GM19035 (cell line): ENCODE data around the gene PDE4D.
"Not testable (repeated sequence)": the region's sequence is repeated elsewhere in the genome, so short reads cannot be mapped to it uniquely, and the experiment has no call there.

Experiments
- ATAC-seq: cut with Tn5 transposase; IDR thresholded peaks from one replicate; pipeline ENCODE4 v1.9.1; 2021; ENCODE audit not compliant: unreplicated experiment

PDE4D gene

DNA sequence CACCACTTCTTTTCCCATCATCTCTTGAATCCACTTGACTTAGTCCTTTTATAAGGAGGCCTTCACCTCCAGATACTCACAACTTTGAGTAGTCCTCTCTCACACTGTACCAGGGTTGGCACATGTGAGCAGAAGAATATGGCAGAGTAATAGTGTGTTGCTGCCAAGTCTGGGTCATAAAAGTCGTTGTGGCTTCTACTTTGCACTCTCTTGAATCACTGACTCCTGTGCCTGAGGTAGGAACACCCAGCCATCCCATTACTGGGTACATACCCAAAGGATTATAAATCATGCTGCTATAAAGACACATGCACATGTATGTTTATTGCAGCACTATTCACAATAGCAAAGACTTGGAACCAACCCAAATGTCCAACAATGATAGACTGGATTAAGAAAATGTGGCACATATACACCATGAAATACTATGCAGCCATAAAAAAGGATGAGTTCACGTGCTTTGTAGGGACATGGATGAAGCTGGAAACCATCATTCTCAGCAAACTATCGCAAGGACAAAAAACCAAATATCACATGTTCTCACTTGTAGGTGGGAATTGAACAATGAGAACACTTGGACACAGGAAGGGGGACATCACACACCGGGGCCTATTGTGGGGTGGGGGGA, 145.4 kb downstream of the PDE4D start:
- ATAC-seq = not testable (repeated sequence)

DNA sequence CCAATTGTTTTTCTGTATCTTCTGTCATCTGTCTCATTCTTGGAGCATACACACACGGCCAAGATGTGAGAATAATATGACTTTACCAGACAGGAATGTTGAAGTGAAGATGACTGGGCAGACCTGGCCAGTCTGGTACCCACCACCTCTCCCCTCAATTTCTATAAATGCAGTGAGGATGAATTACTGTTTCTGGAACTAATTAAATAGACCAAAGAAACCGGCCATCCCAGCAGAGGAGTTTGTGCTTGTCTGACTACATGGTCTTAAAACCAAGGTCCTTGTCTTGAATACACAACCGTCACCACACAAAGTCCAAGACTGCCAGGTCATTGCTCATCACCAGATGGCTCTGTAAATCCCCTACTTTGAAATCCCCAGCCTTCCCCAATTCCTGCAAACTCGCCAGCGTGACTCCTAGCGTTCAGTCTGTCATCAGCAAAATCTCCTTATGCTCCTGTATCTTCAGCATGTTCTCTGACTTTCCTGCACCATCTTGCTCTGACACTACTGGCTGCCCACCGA, 147.2 kb downstream of the PDE4D start:
- ATAC-seq = no peak

DNA sequence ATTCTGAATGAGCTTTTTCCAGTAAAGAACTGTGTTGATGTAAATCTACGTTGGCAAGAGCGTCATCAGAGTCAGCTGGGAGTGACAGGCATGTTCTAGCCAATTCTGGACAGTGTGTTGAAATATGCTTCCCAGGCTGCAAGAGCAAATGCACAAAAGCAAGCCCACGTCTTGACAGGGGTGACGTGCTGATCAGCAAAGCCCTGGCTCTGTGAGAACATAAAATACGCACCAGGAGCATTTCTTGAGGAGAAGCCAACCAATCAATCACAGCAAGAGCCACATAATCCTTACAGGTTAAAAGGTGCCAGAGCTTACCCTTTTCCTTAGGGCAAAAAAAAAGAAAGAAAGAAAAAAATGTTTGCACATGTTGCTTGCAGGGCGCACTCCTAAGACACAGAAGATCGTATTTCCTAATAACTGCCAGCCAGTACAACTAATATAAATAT, 148.1 kb downstream of the PDE4D start:
- ATAC-seq = no peak

DNA sequence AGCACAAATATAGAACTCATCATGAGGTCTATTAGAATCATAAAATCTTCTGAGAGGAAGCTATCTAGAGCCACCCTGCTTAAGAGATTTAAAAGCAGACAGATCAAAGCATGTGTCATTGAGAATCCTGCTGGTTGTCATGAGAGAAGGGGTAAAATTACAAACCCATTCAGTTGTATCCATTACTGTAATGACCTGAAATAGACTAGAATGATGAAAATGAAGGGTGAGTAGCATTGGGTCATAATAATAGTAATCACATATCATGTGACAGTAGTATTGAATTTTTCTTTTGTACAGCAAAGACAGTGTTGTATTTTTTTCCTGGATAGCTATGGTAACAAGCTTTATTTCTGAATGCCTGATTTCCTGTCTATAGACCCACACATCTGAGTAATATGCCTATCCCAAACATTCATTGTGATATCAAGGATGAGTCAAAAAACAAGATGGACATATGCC, 149.0 kb downstream of the PDE4D start:
- no peak for ATAC-seq

DNA sequence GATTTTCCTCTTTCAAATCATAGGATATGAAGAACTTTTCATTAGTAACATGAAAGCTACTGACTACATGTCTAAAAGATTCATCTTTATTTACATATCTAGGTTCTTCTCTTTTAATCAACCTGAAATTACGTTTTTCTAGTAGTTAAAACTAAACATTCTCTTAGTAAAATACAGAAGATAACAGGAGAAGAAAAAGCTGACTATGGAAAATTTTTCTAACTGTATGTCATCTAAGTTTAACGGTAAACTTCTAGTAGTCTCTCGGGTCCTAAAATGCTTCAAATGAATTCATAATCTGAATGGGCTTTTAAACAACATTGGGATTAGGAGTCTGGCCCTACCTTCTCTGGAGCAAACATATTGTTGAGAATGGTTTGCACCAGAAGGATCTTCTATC, 151.9 kb downstream of the PDE4D start:
- no peak for ATAC-seq

DNA sequence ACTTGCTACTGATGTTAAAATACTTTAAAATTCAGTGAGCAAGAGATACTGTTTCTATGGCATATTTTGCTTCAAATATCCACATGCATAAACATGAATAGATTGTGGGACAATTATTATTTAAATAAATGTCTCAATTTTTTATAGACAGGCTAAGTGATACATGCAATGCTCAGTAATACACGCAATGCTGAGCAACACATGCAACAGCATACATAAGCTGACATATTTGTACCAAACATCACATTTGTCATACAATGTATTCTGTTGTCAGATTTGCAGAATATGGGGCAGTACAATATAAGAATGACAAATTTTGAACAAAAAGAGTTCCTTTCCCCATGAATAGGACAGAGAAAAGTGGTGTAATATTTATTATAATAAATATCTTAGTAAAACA, 155.5 kb downstream of the PDE4D start:
- ATAC-seq = no peak

DNA sequence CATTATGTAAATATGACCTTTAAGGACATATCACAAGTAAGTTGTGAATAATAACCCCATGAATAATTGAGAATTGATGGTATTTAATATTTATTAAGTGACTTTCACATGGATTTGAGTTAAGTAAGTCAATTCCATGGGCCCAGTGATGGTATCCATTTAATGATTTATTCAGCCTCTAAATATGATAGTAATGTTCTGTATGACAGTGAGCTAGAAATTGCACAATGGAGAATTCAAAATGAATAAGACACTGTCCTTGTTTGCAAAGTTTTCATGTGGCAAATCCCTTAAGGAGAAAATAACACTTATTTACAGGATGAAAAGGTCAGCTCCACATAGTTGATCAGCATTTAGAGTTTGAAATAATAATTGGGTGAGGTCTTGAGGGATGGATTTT, 160.7 kb downstream of the PDE4D start:
- no peak for ATAC-seq

DNA sequence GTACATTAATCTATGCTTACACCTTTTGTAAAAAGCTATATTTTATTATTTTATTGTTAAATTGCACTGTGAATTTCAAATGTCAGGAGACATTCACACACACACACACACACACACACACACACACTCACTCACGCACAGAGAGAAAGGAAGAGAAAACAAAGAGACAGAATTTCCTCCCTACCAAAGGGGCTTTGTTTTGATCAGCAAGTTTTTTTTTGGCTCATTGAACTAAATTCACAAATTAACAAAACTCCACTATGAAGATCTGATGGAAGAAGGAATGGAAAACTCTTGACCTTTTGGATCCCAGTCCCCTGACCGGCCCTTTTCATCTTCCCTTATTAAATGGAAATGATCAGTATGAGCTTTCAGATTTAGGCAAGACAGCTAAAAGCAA, 161.2 kb downstream of the PDE4D start:
- no peak for ATAC-seq

DNA sequence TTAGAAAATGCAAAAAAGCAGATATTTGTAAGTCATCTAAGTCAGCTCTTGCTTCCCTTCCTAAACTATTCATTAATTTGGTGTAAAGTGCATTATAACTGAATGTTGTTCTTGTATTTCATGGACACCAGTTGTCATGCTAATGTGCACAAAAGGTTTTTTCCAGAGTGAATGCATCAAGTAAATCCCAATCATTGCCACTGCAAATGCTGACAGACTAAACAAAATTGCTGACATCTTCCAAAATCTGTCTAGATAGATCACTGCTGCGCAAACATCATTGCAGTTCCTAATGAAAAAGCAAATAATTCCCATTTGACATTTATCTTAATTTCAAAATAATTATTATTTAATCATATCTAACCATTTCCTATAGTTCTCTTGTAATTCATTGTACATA, 161.7 kb downstream of the PDE4D start:
- ATAC-seq = no peak

DNA sequence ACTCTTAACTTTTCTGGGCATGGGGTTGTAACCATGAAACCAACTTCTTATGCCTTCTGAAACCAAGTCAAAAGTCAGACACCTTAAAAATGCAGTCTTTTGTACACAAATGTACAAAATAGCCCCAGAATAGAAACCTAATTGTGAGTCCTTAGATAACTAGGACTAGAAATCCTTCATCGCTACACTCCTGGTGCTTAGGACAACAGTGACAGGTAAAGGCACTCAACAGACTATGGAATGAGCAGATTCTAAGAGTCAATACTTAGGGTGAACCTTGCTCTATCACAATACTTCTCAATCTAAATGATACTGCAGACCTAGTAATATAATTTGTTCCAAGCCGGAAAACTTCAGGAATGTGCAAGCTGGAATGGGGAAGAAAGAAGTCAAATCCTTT, 163.7 kb downstream of the PDE4D start:
- ATAC-seq = no peak

DNA sequence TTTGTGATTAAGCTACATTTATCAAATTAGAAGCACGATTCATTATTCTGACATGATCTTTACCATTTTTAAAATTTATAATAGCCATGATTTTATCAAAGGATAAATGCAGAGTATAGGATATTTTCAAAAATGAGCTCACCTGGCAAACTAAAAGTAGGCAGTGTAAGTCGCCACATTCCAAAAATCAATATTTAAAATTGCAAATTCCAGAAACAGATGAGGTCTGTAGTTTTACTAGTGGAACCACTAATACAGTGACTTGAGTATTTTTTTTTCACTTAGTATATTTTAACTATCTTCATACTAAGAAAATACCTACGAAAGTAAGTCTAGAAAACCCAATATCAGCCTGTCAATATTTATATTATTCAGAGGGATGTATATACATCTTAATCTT, 164.2 kb downstream of the PDE4D start:
- no peak for ATAC-seq

DNA sequence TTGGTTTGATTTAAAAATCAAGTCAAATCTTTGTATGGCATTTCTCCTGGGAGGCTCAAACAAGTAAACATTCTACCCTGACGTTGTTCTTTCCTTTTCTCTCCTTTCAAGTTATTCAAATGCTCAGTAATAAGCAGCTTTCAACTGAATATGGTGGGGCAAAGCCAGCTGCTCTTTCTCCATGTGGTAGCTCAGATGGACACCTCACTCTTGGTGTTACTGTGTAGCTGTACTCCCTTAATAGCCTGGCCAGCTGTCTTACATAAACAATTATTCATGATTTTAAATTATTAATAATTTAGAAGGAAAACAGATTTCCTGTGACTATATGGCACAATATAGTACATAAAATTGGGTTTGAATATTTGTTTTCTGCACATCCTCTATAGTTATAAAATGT, 165.2 kb downstream of the PDE4D start:
- no peak for ATAC-seq

DNA sequence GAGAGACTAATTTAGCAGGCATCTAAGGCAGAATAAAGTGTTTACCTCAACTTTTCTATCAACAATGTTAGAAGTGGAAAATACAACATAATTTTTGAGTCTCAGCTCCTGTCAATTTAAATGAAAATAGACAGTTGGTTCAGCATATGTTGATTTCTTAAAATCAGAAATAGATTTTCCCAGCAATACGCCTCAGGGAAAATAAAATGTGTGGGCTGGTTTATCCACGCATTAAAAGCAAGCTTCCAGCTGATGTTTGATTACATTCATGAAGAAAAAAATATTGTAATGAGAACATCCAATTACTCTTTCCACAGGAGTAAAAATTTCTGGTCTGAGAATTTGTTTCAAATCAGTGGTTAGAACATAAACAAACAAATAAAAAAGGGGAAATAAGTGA, 166.3 kb downstream of the PDE4D start:
- ATAC-seq = no peak

DNA sequence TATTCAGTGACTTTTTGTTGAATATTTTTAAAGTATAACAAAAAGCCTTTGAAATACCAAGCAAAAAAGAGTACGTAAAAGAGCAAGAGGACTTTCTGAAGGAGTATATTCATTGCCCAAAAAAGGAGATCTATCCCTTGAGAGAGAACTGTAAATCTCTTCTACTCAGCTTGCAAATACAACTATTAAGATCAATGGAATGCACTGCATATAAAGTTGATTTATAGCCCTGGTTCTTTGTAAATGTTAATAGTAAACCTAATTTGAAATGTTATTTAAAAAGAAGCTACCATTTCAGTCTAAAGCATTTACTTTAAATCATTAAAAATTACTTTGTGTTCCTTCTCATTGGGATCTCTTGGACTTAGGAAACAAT, 168.1 kb downstream of the PDE4D start:
- ATAC-seq = no peak

DNA sequence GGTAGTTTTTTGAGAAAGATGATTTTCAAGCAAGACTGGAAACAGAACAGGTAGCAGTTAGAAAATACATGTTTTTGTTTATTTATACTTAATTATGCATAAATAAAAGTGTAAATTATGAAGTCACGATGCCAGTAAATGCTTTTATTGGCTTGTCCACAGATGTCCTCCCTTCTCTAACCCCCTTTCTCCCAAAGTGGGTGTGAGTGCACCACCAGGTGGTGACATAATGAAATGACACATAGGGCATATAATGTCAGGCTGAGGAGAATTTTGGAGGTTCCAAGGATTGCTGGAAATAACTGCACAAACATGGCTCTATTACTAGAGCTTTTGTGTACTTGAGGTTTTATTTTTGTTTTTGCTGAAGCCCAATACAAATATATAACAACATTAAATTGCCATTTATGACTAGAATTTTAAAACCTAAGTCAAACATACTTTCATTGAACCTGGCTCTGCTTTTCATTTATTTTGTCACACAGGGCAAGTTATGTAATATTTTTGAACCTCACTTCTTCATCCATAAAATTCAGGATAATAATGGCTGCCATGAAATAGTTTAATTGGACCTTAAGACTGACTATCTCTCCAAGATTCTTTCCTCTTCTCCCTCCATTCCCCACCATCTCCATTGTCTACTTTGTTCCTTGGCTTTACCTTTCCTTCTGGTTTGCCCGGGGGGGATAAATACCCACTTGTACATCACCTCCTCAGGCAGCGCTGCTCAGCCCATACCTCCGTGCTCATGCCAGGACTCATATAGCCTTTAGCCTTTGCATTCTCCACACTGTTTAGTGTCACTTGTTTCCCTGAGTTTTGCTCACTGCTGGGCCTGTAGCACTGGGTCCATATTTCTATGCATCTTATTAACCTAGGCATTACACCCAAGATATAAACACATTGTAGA, 168.8 kb downstream of the PDE4D start:
- peak; percentile 82 for ATAC-seq

DNA sequence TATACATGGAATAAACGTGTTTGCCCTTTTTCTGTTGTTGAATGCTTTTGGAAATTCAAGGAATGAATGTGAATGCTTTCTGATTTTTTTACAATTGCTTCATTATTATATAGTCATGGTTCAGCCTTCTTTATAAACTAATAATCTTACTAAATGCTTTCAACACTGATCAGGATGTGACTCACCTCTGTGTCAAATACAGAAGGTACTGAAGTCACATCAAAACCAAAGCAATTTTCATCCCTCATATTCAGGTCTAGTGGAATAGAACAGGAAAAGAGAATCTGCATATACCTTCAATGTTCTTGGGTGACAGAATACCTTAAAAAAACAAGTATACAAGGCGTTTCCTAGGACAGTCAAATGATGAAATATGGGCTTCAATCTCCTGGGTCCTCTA, 170.7 kb downstream of the PDE4D start:
- no peak for ATAC-seq

DNA sequence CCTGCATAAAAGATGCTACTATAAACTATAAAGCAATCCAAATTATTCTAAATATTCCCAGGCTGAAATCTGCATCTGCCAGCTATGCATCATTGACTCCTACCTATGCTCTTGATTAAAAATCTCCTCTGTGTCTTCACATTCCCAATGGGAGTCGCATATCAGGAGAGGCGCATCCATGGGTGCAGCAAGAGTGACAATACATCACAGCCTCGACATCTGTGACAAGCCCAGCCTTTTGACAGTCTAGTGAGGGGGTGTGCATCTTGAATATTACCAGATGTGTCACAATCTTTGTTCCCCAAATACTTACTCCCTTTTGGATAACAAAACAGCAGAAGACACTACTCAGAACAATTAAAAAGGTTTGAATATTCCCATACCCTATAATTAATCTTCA, 171.8 kb downstream of the PDE4D start:
- no peak for ATAC-seq

DNA sequence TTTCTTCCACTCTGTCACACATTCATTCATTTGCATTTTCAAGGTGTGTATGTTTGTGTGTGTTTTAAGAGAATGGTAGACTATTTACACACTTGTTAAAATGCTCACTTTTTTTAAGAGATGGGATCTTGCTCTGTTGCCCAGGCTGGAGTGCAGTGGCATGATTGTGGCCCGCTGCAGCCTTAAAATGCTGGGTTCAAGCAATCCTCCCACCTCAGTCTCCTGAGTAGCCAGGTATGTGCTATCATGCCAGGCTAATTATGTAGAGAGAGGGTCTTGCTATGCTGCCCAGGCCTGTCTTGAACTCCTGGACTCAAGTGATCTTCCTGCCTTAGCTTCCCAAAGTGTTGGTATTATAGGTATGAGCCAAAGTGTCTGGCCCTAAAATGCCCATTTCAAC, 173.5 kb downstream of the PDE4D start:
- ATAC-seq = no peak

DNA sequence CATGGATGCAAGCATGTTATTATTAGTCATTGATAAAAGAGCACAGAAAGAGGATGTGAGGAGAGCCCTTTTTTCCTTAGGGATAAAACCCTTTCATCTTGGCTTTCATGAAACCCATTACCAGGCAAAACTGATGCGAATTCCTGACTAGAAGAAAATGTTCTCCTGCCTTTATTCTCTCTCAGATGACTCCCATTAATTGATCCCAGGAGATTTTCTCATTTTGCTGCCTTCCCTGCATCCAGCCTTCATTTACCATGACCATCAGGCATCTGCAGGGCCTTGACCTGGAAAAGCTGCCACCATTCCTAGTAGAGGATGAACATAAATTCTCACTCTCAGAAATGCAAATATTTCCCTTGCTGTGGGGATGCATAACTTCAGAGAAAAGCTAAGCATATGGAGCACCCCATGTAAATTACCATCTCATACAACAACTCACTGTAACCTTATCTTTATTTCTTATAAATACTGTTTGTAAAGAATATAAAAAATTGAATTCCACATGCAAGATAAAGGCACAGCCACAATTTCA, 176.5 kb downstream of the PDE4D start:
- no peak for ATAC-seq

DNA sequence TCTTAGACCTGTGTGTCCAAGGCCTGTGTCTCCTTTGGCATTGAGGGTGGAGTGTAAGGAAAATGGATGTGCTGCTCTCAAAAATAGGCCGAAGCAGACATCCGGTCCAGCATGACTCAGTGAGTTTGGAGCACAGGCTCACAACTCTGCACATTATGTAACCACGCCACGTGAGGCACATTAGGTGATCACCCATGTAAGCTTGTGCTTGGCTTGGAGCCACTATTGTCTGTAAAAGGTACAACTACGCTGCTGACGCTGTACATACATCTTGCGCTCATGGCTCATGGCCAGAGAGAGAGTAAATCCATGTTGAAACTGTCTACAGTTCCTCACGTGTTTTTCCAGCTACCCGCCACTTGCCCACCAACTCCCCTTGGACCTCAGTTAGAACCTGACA, 177.5 kb downstream of the PDE4D start:
- ATAC-seq = no peak

DNA sequence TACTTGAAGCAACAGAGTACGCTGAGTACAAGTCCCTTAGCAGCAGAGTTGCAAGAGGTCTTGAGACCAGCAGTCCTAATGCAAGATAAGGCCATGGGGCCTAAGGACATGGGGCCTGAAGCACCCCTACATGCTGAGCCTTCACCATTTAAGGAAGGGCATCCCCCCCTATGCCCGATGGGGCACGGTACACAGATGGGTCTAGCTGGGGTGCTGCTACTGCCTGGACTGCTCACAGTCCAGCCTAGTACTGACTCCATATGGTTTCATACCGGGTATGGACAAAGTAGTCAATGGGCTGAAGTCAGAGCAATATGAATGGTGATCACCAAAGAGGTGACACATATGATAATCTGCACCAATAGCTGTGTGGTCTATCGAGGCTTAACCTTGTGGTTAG, 178.3 kb downstream of the PDE4D start:
- ATAC-seq = no peak

DNA sequence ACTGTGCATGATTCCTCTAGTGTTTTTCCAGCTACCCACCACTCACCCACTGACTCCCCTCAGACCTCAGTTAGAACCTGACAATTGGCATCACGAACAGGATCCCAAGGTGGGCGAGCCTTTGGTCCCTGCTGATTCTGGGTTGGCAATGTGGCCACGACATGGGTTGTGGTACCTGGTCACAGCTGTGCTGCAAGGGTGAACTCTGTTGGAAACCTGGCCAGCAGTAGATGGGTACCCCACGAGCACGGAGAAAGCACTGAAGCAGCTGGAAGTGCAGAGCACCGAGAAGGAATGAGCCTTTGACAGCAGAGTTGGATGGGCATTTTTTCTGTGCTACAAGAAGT, 180.1 kb downstream of the PDE4D start:
- no peak for ATAC-seq
